IPS DF 4.7 (cell line): Measurements from ENCODE around the gene VPS35L.

Experiments
- DNase-seq: peaks from one replicate; pipeline ENCODE4 v3.0.0-alpha.2; 2013; ENCODE audit warnings: low spot score; ENCODE audit errors: extremely low read depth

Gene VPS35L

GRCh38 chr16:19746561-19746960 is 191.1 kb downstream of the VPS35L start:
- DNase-seq: no peak

DNA sequence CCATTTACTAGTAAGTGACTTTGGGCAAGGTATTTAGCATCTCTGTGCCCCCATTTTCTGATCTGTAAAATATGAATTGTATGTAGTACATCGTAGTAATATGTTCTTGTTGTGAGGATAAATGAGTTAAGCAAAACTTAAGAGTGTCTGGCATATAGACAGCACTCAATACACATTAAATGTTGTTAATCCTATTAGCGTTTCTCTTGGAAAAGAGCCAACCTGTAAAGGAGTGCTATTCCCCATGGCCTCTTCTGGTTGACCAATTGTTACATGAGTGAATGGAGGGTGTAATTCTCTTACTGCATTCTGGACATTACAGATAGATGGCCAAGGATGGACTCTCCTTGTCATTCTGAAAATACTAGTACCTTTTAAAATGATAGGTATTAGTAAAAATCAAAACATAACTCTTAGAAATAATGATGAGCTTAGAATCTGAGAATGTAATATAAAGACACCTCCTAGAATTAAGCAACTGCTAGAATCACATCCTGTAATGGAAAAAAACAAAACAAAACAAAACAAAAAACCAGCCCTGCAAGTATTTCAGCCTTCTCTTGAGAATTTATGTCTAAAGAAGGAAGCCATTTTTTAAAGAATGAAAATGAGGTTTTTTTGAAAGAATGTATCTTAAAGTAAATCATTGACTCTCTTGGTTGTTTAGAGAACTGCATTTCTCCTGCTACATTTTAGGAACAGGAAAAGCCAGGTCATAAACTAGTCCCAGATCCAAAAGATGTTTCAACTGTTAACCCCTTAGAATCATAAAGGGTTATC is 193.1 kb downstream of the VPS35L start:
- no peak for DNase-seq

- no peak for DNase-seq
These were observed 194.1 kb downstream of the VPS35L start for GRCh38 chr16:19749571-19750080.
